Stimulated activated CD4-positive, alpha-beta T cell treated with anti-CD3 and anti-CD28 coated beads, Interleukin-1b, Interleukin-23, amount 100 ng/mL, for 4 hours (primary cell): ENCODE data around the gene LARP4B.
"Not testable (repeated sequence)": the region's sequence is repeated elsewhere in the genome, so short reads cannot be mapped to it uniquely, and the experiment has no call there.

Experiments
- DNase-seq, 2 donors: peaks; one replicate each; pipeline ENCODE4 v3.0.0-alpha.2; 2020; ENCODE audit warnings: low read depth in 2 of 2

The LARP4B gene

DNA sequence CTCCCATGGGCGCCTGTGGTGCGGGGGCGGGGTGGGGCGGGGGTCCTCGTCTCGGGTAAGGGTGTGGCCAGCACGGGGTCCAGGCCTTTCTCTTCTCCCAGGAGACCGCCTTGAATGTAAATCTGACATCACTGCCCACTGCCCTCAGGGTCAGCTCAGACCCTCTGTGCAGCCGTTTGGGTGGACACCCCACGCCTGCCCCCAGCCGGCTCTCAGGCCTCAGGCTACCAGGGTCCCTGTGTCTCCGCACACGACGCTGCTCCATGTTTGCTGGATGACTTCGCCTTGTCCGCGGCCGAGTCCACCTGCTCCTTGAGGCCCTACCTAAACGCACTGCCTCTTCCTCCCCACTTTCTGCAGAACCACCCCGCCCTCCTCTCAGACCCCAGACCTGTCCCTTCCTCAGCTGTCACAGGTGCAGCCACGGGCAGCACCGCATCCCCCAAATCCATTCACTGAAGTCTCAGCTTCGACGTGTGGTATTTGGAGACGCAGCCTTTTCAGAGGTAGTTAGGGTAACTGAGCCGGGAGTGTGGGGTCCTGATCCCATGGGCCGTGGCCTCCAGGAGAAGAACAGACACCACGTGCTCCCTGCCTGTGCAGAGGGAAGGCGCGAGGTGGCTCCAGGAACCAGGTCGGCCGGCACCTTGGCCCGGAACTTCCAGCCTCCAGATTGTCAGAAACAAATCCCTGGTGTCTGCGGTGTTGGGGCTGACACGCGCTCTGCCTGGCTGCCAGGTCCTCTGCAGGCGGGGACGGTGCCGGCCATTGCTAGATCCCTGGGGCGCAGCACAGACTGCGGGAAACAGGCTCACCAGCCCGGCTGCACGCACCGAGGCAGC lies 144.7 kb downstream of the LARP4B start:
- no peak for DNase-seq

DNA sequence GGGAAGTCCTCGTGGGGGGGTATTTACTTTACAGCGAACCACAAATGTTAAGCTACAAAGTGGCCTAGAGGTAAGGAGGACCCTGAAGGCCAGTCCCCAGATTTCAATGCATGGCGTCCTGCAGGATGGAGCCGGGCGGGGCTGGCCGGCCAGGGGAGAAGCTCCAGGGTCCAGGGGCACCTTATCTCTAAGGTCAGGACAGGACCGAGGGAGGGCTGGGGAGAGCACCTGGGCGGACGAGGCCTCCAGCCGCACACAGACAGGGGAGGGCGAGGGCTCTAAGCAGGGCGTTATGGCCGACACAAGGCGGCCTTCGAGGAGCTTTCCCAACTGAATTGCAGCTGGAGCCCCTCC lies 145.7 kb downstream of the LARP4B start:
- DNase-seq = no peak

DNA sequence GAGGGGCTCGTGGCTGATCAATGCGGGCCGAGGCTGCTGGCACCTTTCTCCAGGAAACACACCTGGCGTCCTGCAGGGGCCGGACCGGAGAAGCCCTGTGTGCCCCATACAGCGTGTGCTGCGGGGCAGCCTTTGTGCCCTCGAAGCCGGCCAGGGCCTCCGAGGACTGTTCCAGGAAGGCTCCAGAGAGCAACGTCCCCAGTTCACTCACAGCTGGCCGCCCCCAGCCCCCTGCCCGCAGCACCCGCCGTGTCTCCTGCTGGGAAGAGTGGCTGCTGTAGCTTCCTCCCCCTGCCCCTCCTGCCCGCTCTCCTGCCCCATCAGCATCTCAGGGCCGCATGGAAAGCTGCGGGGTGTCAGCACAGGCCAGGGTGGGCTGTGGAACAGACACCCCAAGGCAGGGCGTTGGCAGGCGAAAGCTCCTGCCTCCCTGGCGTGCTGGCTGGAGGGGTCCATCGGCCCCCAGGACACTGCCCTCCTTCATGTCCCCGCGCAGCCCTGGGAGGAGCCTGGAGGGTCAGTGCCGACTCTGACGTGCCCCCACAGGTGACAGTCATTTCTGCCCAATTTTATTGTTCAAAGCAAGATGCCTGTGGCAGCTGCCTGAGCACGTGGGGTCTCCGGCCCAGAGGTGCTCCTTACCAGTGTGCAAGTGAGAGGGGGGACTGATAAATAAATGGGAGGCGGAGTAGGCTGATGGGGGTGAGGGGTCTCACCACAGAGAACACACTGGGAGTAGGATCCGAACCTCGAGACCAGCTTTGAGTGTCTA lies 146.2 kb downstream of the LARP4B start:
- DNase-seq = no peak

DNA sequence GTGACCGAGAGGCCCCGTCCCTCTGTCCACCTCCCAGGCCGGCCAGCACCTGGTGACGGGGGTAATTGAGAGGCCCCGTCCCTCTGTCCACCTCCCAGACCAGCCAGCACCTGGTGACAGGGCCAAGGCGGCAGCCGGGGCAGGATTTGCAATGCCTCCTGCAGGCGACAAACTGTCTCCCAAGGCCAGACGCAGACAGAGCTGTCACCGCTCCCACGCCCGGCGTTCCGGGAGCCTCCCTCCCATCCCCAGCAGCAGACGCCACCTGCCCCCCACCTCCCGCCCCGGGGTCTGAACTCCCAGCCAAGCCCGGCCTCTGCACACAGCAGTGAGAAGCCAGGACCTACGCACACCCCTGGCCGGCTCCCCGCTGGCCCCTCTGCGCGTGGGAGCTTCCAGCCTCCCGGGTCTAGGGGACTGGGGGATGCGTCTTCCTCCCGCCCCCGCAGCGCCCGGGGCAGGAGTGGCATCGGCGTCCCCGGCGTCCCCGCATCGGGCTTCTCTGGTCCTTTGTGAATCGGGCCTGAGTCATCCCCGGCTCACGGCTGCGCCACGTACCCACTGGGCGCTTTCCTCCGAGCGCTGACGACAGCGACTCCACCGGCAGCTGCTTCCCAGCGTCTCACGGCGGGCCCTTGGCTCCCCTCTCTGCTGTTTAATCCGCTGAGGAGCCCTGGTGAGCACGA lies 147.0 kb downstream of the LARP4B start:
- peak; percentile 36 to 56 for DNase-seq

DNA sequence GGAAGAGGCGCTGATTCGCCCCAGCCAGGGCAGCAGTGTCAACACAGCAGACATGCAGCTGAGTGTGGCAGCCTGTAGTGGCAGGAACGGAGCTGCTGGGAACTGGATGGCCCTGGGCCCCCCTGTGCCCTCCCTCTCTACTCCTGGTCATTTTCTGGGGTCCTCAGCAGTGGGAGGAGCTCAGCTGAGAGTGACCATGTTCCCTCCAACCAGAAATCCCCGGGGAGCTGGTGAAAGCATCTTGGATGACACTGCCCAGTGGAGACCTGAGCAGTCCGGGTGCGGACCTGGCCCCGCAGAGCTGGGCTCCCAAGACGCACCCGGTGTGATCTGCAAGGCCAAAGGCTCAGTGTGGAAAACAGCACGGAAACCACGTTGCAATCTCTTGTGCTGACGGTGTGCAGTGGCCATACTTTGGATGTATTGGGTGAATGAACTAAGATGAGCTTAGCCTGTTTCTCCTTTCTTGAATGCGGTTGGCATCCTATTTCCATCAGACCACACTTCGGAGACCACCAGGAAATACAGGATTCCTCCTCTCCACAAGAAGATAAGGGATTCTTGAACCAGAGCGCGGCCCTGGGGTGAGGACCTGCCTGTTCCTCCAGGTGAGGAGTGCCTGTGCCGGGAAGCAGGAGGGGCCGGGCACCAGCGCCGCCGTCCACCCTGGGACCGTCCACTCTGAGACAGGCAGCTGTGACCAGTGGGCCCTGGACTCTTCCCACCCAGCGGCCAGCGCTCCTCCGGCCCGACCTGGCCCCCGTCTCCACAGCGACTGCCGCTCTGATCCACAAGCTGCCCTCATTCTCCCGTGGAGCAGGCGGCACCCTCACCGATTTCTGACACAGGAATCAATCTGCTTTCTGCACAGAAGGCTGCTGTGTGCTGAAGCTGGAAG lies 148.5 kb downstream of the LARP4B start:
- no peak for DNase-seq

DNA sequence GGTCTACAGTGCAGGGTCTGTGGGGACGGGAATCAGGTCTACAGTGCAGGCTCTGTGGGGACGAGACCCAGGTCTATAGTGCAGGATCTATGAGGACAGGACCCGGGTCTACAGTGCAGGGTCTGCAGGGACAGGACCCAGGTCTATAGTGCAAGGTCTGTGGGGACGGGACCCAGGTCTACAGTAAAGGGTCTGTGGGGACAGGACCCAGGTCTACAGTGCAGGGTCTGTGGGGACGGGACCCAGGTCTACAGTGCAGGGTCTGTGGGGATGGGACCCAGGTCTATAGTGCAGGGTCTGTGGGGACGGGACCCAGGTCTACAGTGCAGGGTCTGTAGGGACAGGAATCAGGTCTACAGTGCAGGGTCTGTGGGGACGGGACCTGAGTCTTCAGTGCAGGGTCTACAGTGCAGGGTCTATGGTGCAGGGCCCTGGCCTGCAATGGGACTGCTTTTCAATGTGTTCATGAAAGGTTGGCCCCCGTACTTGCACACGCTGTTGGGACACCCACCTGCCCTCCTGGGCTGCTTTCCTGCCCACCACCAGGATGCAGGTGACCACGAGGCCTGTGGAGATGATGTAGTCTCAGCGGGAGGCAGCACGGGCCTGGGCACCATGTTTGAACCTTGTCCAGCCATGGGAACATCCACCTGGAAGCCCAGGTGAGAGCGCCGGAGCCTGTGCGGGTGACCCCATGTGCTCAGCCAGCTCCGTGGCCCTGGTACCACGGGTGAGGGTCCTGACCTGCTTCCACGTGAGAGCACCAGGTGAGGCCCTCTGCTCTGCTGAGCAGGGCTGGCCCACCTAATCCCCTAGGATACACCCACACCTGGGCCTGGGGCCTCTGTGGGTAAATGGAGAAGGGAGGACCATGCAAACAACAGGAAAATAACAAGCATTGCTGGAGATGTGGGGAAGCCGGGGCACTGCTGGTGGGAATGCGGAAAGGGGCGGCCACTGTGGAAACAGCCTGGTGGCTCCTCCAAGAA lies 150.7 kb downstream of the LARP4B start:
- DNase-seq = no peak

DNA sequence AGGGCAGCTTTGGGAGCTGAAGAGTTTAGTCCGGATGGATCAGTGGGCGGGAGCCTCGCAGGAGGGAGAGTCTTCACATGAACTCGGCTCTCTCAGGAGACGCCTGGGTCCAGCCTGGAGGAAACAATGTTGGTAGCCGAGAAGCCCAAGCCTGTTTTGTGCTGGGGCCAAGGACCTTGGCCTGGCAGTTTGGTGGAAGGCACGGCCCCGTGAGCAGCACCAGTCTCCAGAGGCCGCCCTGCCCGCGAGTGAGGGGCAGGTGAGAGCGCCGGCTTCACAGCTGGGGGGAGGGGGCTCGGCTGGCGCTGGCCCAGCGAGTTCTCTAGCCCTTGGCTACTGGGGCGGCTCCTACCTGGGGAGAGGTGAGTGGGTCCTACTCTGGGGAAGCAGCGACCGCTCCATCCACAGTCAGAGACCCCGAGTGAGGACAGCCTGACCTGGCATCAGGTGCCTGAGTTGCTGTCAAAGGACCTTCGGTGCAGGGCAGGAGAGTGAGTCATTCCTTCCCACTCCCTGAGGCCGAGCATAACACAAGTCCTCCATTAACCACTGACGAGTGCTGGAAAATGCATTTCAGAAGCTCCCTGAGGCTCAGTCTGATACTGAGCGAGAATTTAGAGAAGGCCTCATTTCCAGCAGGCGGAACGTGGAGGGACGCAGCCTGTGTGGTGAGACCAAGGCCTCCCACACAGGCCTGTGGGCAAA lies 152.7 kb downstream of the LARP4B start:
- DNase-seq = no peak

DNA sequence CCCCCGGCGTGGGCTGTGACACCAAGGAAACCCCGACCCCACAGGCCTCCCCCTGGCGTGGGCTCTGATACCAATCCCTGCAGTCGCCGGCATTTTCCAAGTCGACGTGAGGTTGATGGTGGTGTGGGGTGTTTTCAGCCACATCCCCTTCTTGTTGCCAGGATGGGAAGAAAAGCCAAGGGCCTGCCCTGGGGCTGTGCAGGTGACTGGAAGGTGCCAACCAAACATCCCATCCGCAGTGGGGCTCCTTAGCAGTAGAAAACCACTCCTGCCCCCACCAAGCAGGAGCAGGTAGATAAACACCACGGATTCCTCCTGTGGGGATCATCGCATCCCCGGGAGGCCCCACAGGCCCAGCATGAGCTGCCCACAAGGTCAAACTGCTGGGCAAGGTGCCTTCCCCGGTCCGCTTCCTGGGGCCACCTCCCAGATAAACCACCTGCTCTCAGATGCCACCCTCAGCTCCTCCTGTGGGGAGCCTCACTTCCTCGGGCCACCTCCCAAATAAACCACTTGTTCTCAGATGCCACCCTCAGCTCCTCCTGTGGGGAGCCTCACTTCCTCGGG lies 153.5 kb downstream of the LARP4B start:
- DNase-seq = no peak

DNA sequence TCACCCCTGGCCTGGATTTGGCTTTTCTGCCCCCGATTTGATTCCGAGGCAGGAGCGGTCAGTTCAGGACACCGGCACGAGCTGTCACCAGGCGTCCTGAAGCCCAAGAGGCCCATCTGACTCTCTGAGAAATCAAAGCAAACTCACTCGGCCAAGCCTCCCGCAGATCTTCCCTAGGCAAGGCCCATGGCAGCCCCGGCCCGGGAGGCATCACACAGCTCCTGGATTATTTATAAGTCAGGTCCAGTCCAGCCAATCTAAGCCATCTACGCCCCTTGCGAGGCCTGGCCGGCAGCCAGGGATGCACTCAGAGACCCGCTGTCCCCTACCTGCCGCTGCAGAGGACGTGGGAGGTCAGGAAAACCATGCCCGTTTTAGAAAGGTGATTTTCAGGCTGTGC lies 154.7 kb downstream of the LARP4B start:
- DNase-seq = no peak

DNA sequence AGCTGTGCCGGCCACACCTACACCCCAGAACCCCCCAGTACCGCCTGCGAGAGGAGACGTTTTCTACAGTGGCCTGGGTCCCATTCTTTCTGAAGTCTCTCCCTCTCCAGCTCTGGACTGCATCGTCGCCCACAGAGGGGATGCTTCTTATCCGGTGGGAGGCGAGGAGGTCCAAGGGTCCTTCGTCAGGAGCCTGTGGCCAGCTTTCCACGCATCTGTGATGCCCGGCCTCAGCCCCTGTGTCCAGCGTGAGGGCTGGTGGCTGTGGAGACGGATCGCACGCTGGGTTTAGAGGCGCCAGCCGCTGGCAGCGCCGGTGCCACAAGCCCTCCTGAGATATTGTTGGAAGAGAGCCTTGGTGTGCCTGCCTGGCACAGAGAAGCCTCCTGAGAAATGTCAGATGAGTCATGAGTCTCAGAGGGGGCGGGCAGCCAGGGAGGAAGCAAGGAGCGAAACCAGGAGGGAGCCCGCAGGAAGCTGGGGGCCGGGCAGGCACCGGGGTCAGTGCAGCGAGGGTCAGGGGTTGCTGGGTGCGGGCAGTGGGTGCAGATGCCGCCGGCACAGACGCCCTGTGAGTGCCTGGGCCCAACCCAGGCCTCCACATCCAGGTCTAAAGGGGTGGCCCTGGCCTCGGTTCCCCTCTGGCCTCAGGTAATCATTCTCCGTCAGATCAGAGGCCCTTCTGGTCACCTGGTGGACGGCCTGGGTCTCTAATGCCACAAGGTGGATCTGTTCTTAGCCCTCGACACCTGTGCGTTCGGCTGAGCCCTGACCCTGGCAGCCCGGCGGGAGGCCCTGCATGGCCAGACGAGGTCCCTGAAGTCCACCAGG lies 156.0 kb downstream of the LARP4B start:
- DNase-seq = no peak

DNA sequence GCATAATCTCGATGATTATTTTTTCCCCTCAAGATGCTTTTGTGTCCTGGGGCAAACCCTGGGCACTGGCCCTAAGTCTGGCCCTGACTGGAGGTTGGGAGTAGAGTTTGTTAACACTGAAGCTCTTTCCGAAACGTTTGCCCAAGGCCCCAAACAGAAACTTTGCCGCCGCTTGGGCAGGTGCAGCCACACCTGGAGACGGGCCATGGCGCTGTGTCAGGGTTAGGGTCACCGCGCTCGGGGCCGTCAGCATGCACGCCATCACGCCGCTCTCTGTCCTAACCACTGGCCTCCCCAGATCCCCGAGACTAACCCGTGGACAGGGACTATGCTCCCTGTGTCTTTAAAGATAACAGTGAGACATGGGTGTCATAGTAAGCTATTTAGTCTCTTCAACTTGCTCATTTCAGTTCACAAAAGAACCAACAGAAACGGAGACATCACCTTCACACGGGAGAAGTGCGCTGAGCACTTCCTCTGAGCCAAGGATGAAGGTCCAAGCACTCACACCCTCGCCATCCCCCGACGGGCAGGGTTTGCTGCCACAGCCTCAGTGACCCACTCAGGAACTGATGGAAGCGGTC lies 156.8 kb downstream of the LARP4B start:
- DNase-seq = no peak

DNA sequence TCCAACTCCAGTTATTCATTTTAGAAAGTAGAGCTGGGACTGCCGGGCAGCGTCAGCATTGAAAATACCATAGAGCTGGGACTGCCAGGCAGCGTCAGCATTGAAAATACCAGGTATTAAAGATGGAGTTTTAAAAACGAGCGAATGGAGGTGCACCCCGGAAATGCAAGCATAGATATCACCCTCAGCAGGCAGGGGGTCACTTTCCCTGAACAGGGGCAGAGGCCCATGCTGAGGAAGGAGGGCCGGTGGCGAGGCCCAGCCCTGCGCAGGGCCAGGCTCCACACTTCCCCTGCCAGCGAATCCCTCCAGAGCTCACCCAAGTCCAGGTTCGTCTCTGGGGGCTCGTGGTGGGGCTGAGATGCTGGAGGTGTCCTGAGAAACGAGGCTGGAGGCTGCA lies 157.3 kb downstream of the LARP4B start:
- no peak for DNase-seq

DNA sequence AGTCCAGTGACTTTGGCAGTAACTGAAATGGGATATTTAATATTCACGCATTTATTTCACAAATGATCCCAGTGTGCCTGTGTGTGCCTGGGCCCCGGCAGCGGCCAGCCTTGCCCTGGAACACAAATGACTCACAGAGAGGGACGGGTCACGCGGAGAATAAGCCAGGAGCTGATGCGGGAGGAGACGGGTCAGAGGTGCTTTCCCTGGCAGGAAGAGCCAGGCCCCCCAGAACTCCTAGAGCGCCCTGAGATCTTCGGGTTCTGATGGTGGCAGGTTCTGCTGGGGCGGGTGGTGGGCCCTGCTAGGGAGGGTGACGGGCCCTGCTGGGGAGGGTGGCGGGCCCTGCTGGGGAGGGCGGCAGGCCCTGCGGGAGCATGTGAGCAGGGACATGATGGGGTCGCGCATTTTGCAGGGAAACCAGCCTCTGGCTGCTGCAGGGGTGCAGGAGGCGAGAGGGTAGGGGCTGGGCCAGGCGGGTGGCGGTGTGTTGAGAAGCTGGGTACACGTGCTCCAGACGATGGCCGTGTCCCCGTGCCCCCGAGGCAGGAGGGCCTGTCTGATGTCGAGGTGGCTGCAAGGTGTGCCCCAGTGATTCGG lies 157.8 kb downstream of the LARP4B start:
- DNase-seq = no peak

DNA sequence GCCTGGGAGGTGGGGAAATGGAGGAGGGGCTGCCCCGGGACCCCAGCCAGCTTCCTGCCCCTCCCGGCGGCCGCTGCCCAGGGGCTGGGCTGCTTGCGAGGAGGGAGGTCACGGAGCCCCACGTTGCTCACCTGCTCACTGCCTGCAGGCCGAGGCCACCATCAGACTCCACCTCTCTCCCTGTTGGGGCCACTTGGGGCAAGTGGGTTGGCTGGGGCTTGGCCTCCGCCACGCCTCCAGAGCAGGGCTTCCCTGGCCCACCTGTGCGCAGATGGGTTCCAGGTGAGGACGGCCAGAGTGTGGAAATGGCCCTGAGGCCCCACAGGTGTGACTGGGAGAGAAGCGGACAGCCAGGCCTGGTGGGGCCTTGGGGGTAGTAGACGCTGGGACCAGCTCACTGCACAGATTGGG lies 159.3 kb downstream of the LARP4B start:
- DNase-seq = no peak

DNA sequence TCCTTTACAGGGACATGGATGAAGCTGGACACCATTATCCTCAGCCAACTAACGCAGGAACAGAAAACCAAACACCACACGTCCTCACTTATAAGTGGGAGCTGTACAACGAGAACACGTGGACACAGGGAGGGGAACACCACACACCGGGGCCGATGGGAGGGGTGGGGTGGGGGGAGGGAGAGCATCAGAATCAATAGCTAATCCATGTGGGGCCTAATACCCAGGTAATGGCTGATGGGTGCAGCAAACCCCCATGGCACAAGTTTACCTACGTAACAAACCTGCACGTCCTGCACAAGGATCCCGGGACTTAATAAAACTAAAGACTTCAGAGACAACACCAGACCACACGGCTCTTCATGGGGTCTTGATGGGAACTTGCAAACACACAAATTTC lies 159.9 kb downstream of the LARP4B start:
- no peak for DNase-seq

DNA sequence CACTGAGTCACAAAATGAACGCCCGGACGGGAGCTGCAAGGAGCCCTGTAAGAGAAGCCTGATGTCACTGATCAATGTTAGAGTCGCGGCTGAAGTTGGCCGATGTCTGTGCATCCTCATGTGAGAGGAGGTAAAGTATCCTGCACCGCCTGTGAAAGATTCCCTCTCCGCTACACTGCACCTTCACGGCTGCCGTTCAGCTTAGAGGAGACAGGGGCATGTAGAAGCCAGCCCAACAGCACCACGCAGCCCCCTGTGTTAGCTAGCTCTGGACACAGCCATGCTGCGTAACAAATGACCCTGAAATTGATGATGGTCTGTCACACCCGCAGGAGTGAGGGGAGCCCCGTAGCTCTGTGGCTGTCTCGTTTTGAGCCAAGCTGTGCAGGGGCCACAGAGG lies 160.5 kb downstream of the LARP4B start:
- DNase-seq = no peak

DNA sequence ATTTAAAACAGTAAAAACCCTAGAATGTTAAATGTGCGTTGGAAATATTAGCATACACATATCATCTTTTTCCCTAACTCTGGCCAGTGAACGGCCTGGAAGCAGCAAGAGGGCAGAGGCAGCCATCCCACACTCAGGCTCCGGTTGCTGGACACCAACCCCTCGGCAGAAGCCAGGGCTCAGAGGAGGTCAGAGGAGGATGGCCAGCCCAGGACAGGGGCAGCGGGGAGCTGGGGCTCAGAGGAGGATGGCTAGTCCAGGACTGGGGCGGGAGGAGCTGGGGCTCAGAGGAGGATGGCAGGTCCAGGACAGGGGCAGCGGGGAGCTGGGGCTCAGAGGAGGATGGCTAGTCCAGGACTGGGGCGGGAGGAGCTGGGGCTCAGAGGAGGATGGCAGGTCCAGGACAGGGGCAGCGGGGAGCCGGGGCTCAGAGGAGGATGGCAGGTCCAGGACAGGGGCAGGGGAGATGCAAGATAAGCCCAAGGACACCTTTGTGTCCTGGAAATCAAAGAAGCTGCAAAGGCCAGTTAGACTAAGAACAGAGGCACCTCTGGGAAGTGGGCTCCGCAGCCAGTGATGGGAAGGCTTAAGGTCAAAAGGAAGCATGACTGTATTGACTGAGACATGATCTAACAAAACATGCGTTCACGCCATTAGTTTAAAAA lies 161.3 kb downstream of the LARP4B start:
- not testable (repeated sequence) for DNase-seq
